Endodermal cell (in vitro differentiated cells): Measurements from ENCODE around the gene KIAA1755. TPM values are rescaled to one million over a fixed set of nuclear protein-coding genes. Genes with fewer than 3 reads are reported as not detected.

ENCODE experiments used
- DNase-seq: peaks from one replicate; pipeline ENCODE4 v3.0.0-alpha.2; 2017
- H3K27ac ChIP-seq: 2 replicates; pipeline ENCODE4 v1.5.1; 2013; ENCODE audit warnings: mild to moderate bottlenecking, low read depth, low read length, moderate library complexity
- H3K27me3 ChIP-seq: 2 replicates; pipeline ENCODE4 v1.6.1; 2013; ENCODE audit warnings: mild to moderate bottlenecking, low read length, moderate library complexity; ENCODE audit not compliant: insufficient read depth, control insufficient read depth, poor library complexity, severe bottlenecking
- H3K36me3 ChIP-seq: 2 replicates; pipeline ENCODE4 v1.7.0; 2013; ENCODE audit warnings: mild to moderate bottlenecking, low read length, moderate library complexity; ENCODE audit not compliant: control insufficient read depth, insufficient read depth
- H3K4me1 ChIP-seq: one replicate; pipeline ENCODE4 v1.7.0; 2013; ENCODE audit warnings: low read length; ENCODE audit not compliant: control insufficient read depth, insufficient read depth
- H3K4me3 ChIP-seq: 2 replicates; pipeline ENCODE4 v1.5.1; 2013; ENCODE audit warnings: mild to moderate bottlenecking, low read length, moderate library complexity
- H3K9ac ChIP-seq: 2 replicates; pipeline ENCODE4 v1.6.1; 2013; ENCODE audit warnings: mild to moderate bottlenecking, low read length, moderate library complexity; ENCODE audit not compliant: poor library complexity, severe bottlenecking; ENCODE audit errors: extremely low read depth
- H3K9me3 ChIP-seq: 2 replicates; pipeline ENCODE4 v1.6.1; 2013; ENCODE audit warnings: mild to moderate bottlenecking, low read length, moderate library complexity; ENCODE audit not compliant: control insufficient read depth
- H3K27ac Mint-ChIP-seq: 2 replicates; pipeline ENCODE4 v1.8.0; 2020; ENCODE audit warnings: mixed read lengths
- H3K27me3 Mint-ChIP-seq: 2 replicates; pipeline ENCODE4 v1.8.0; 2021; ENCODE audit warnings: mild to moderate bottlenecking, mixed read lengths; ENCODE audit not compliant: insufficient read depth
- H3K36me3 Mint-ChIP-seq: 2 replicates; pipeline ENCODE4 v1.8.0; 2020; ENCODE audit warnings: low read depth, mixed read lengths
- H3K4me1 Mint-ChIP-seq: 2 replicates; pipeline ENCODE4 v1.8.0; 2020; ENCODE audit warnings: mixed read lengths
- H3K4me3 Mint-ChIP-seq: 2 replicates; pipeline ENCODE4 v1.8.0; 2020; ENCODE audit warnings: mild to moderate bottlenecking, moderate library complexity, mixed read lengths
- H3K9me3 Mint-ChIP-seq: 2 replicates; pipeline ENCODE4 v1.8.0; 2020; ENCODE audit warnings: mild to moderate bottlenecking, mixed read lengths
- WGBS, 2 experiments: methylation state at CpG; one replicate each; pipeline versions ENCODE4 v1.1.5 to v1.1.7; 2013; ENCODE audit warnings: missing lambda C conversion rate in 2 of 2, mixed read lengths in 1 of 2; ENCODE audit not compliant: insufficient coverage in 1 of 2, insufficient read length in 1 of 2; 5-methylcytosine and 5-hydroxymethylcytosine counted together
- total RNA-seq, 2 donors: library from RNA; stranded (reverse); fragmentation: NEBNext Ultra II Directional in 1 of 2; extraction: Animal tissue kit (Norgen Biotek cat#: 25700) in 1 of 2; gene quantifications; 2 replicates in 1 of 2; 3 replicates in 1 of 2; pipeline ENCODE4 v1.2.1, GENCODE V29; 2021
- TF ChIP-seq, protein P1 (sequence below): fragments of 200-600 bp; sonication (generic); conservative IDR thresholded peaks from 2 replicates; pipeline ENCODE4 v1.5.0; 2021; ENCODE audit warnings: antibody characterized with exemption, mild to moderate bottlenecking

Gene KIAA1755
- total RNA-seq, 2 donors from 2014 or later = not detected

DNA sequence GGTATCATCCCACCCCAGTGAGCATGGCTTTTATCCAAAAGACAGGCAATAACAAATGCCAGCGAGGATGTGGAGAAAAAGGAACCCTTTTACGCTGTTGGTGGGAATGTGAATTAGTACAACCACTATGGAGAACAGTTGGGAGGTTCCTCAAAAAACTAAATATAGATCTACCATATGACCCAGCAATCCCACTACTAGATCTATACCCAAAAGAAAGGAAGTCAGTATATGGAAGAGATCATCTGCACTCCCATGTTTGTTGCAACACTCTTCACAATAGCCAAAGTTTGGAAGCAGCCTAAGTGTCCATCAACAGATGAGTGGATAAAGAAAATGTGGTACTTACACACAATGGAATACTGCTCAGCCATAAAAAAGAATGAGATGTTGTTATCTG lies 5.9 kb upstream of the KIAA1755 start:
- Histone ChIP-seq H3K9me3 (no peaks in the 10 kb centered on the region), H3K36me3 (no peaks in the 10 kb centered on the region), H3K4me3 (no peak overlapping the region), H3K9ac (no peak overlapping the region), H3K4me1 (no peaks in the 10 kb centered on the region), H3K27me3 (no peaks in the 10 kb centered on the region), H3K27ac (no peak overlapping the region)
- 85% methylated on average over 2 of the region's 2 CpGs; no CpG with 5 or more reads in 1 of the 2 experiments for WGBS, 2 experiments
- Mint-ChIP-seq H3K27me3 (peaks cover 33% of the 10 kb centered on the region), H3K9me3 (no peaks in the 10 kb centered on the region), H3K4me1 (no peaks in the 10 kb centered on the region), H3K27ac (no peak overlapping the region), H3K4me3 (no peak overlapping the region), H3K36me3 (no peaks in the 10 kb centered on the region)
- TF ChIP-seq, protein P1, sequence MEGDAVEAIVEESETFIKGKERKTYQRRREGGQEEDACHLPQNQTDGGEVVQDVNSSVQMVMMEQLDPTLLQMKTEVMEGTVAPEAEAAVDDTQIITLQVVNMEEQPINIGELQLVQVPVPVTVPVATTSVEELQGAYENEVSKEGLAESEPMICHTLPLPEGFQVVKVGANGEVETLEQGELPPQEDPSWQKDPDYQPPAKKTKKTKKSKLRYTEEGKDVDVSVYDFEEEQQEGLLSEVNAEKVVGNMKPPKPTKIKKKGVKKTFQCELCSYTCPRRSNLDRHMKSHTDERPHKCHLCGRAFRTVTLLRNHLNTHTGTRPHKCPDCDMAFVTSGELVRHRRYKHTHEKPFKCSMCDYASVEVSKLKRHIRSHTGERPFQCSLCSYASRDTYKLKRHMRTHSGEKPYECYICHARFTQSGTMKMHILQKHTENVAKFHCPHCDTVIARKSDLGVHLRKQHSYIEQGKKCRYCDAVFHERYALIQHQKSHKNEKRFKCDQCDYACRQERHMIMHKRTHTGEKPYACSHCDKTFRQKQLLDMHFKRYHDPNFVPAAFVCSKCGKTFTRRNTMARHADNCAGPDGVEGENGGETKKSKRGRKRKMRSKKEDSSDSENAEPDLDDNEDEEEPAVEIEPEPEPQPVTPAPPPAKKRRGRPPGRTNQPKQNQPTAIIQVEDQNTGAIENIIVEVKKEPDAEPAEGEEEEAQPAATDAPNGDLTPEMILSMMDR = no peak
- no peak for DNase-seq

DNA sequence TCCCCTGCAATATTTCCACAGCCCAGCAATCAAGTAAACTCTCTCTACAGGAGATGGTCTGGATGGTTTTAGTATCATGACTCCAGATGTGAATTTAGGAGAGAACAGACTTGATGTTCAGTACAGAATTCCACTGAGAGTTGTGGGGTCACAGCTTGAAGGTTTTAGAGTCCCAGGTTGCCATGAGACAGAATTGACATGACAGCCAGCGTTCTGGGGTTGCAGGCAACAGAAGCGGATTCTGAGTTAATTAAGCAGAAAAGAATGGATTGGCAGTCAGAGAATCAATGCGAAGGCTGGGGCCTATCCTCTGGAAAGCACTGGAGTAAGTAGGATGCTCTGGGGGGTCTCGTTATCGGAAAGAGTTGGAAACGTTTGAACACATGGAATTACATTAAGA lies 2.4 kb upstream of the KIAA1755 start:
- Histone ChIP-seq H3K36me3 (no peaks in the 10 kb centered on the region), H3K4me3 (no peak overlapping the region), H3K27me3 (peaks cover 25% of the 10 kb centered on the region), H3K4me1 (no peaks in the 10 kb centered on the region), H3K27ac (no peak overlapping the region), H3K9me3 (no peaks in the 10 kb centered on the region), H3K9ac (no peak overlapping the region)
- no peak for DNase-seq
- no peak overlapping the region for H3K4me3 Mint-ChIP-seq
- TF ChIP-seq, protein P1 = no peak
- WGBS, 2 experiments = 58 to 85% methylated on average over 2 to 3 of the region's 6 CpGs
- peaks cover 45% of the 10 kb centered on the region for H3K27me3 Mint-ChIP-seq
- H3K9me3 Mint-ChIP-seq = no peaks in the 10 kb centered on the region
- no peaks in the 10 kb centered on the region for H3K36me3 Mint-ChIP-seq
- no peak overlapping the region for H3K27ac Mint-ChIP-seq
- no peaks in the 10 kb centered on the region for H3K4me1 Mint-ChIP-seq

DNA sequence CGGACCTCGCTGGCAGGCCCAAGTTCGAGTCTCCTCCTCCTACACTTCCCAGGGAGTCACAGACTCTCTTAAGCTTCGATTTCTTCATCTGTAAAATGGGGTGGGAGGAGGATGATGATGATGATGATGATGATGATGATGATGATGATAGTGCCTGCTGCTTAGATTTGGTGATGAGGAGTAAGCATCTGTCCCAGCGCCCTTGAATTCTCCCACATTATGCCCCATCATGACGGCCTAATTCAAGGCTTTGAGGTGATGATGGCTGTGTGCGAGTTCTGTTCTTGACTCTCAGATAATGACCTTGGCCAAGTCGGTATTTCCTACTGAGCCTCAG lies 487 bp upstream of the KIAA1755 start:
- Histone ChIP-seq H3K36me3 (no peaks in the 10 kb centered on the region), H3K9me3 (no peaks in the 10 kb centered on the region), H3K27ac (peak overlapping the region; percentile 33), H3K4me3 (no peak overlapping the region), H3K27me3 (peaks cover 25% of the 10 kb centered on the region), H3K4me1 (no peaks in the 10 kb centered on the region), H3K9ac (no peak overlapping the region)
- TF ChIP-seq, protein P1 = no peak
- Mint-ChIP-seq H3K36me3 (no peaks in the 10 kb centered on the region), H3K4me1 (no peaks in the 10 kb centered on the region), H3K9me3 (no peaks in the 10 kb centered on the region), H3K27ac (no peak overlapping the region), H3K27me3 (peaks cover 40% of the 10 kb centered on the region), H3K4me3 (peak overlapping the region; percentile 40)
- DNase-seq = no peak
- 60 to 90% methylated on average over 2 to 8 of the region's 8 CpGs for WGBS, 2 experiments
